HUES6 (cell line): ENCODE results near the gene HDAC11.

ENCODE experiments used
- H3K27ac ChIP-seq: 2 replicates; pipeline ENCODE4 v1.7.0; 2013; ENCODE audit warnings: low read depth, mild to moderate bottlenecking, low read length, inconsistent platforms
- H3K27me3 ChIP-seq: 2 replicates; pipeline ENCODE4 v1.6.1; 2013; ENCODE audit warnings: low read length; ENCODE audit not compliant: control insufficient read depth, insufficient read depth
- H3K36me3 ChIP-seq: 2 replicates; pipeline ENCODE4 v1.6.1; 2013; ENCODE audit warnings: low read length; ENCODE audit not compliant: control insufficient read depth, insufficient read depth
- H3K4me1 ChIP-seq: 2 replicates; pipeline ENCODE4 v1.6.1; 2013; ENCODE audit warnings: low read length; ENCODE audit not compliant: control insufficient read depth, insufficient read depth
- H3K4me3 ChIP-seq: 2 replicates; pipeline ENCODE4 v1.5.1; 2013; ENCODE audit warnings: low read depth, low read length
- H3K9ac ChIP-seq: one replicate; pipeline ENCODE4 v1.6.1; 2013; ENCODE audit warnings: mild to moderate bottlenecking, low read length
- H3K9me3 ChIP-seq: 2 replicates; pipeline ENCODE4 v1.6.1; 2013; ENCODE audit warnings: low read depth, low read length; ENCODE audit not compliant: control insufficient read depth, insufficient read depth

Gene HDAC11

DNA sequence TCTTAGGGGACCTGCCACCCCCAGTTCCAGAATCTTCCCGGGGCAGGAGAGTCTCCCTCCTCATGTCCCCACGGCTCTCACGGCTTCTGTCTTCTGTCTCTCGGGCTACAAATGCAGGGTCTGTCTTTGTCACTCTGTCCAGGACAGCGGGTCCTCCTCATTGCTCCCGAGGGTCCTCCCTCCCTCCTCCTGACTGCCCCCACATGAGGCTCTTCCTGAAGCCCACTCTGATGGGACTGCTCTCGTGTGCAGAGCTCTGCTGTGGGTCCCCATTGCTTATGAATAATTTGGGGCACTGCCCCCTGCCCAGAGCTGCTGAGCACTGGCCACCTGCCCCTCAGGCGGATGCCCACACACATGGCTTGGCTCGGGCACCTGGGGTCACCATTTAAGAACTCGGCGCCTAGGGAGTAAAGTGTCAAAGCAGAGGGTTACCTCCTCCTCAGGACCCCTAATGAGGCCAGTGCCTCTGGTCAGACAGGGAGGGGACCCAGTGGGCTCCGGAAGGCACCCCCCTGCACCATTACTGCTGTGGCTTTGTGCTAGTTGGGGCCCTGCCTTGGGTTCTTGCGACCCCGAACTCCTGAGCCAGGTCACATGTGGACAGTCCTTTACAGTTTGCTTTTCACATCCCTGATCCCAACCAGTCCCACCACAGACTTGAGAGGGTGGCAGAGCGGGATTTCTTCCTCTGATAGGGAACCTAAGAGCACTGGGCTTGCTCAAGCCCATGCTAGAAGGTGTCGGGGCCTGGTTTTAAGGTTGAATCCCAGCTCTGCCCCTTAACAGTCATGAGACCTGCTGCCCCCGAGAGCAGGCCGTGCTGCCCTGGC lies 22.1 kb downstream of the HDAC11 start:
- Histone ChIP-seq H3K9ac (peak overlapping the region; percentile 7), H3K4me1 (peaks cover 7% of the 10 kb centered on the region; the same call in 1 of the 2 replicates), H3K9me3 (no peaks in the 10 kb centered on the region), H3K4me3 (no peak overlapping the region), H3K27ac (no peak overlapping the region), H3K27me3 (no peaks in the 10 kb centered on the region), H3K36me3 (no peaks in the 10 kb centered on the region)

DNA sequence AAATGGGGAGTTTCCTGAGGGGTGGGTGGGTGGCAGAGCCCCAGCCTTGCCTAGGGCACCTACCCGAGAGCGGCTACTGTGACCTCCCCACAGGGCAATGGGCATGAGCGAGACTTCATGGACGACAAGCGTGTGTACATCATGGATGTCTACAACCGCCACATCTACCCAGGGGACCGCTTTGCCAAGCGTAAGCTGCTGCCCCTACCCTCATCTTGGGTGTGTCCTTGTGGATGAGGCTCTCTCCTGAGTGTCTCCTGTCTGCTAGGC lies 22.6 kb downstream of the HDAC11 start:
- Histone ChIP-seq H3K9me3 (no peaks in the 10 kb centered on the region), H3K36me3 (no peaks in the 10 kb centered on the region), H3K4me3 (no peak overlapping the region), H3K9ac (no peak overlapping the region), H3K4me1 (peaks cover 12% of the 10 kb centered on the region; the same call in 1 of the 2 replicates), H3K27ac (no peak overlapping the region), H3K27me3 (no peaks in the 10 kb centered on the region)

DNA sequence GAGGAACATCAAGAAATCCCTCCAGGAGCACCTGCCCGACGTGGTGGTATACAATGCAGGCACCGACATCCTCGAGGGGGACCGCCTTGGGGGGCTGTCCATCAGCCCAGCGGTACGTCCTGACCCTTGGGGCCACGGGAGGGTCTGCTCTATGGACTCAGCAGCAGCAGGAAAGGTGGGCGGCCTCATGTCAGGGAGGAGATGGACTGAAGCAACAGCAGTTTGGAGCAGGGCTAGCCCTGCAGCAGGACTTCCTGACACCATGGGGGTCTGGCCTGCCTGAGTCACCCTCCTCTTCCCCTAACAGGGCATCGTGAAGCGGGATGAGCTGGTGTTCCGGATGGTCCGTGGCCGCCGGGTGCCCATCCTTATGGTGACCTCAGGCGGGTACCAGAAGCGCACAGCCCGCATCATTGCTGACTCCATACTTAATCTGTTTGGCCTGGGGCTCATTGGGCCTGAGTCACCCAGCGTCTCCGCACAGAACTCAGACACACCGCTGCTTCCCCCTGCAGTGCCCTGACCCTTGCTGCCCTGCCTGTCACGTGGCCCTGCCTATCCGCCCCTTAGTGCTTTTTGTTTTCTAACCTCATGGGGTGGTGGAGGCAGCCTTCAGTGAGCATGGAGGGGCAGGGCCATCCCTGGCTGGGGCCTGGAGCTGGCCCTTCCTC lies 24.2 kb downstream of the HDAC11 start:
- Histone ChIP-seq H3K9me3 (no peaks in the 10 kb centered on the region), H3K27me3 (no peaks in the 10 kb centered on the region), H3K4me3 (no peak overlapping the region), H3K36me3 (no peaks in the 10 kb centered on the region), H3K4me1 (peaks cover 20% of the 10 kb centered on the region), H3K27ac (no peak overlapping the region), H3K9ac (no peak overlapping the region)

DNA sequence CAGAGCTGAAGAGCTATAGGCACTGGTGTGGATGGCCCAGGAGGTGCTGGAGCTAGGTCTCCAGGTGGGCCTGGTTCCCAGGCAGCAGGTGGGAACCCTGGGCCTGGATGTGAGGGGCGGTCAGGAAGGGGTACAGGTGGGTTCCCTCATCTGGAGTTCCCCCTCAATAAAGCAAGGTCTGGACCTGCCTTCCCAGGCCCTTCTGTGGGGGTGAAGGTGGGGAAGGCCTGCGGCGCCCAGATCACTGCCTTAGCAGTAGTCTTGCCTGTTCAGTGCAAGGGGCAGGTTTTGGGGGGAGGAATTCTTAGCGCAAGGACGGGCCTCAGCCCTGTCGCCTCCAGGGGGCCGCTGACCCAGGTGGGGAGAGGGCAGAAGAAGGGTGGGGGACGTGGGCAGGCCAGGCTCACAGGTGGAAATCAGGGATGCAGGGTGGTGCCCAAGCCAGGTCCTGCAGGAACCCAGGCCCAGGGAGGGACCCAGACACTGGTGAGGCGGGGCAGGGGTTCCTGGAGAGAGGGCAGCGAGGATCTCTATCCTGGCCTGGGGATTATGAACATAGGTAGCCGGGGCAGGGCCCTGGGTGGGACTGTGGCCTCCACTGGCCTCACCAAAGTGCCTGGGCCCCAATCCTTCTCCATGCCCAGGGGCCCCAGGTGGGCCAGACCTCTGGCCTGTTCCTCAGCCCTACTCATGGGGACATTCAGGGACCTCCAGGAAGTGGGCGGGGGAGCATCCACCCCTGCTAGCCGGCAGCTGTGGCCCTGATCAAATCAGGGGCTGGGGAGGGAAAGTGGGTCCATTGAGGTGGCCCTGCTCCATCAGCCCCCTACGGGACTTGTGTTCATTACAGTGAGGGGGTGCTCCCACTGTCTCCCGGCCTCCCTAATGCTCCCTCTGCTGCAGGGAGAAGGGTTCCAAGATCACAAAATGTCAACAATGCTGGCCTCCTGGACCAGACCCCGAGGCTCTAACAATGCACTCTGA lies 25.3 kb downstream of the HDAC11 start:
- Histone ChIP-seq H3K27me3 (no peaks in the 10 kb centered on the region), H3K4me3 (no peak overlapping the region), H3K4me1 (peaks cover 20% of the 10 kb centered on the region), H3K36me3 (no peaks in the 10 kb centered on the region), H3K9me3 (no peaks in the 10 kb centered on the region), H3K9ac (no peak overlapping the region), H3K27ac (no peak overlapping the region)

- no peak overlapping the region for H3K4me3 ChIP-seq
Measured at GRCh38 chr3:13506239-13506638, 26.1 kb downstream of the HDAC11 start.

DNA sequence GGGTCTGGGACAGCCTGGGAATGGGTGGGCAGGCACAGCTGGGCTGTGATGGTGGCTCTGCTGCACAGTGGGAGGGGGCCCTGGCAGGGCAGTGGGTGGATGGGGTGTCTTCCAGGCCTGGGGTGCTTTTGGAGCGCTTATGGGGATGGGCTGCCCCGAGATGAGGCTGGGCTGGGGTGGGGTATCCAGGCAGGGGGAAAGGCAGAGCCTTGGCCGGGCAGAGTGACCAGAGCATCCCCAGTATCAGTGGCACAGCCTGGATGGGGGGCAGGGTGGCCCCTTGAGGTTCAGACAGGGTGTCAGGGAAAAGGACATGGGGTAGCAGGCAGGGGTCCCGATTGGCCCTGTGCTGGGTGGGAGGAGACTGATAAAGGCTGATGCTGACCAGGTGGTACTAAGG lies 26.6 kb downstream of the HDAC11 start:
- Histone ChIP-seq H3K4me3 (no peak overlapping the region), H3K4me1 (peaks cover 20% of the 10 kb centered on the region), H3K9ac (no peak overlapping the region), H3K9me3 (no peaks in the 10 kb centered on the region), H3K27ac (no peak overlapping the region), H3K36me3 (no peaks in the 10 kb centered on the region), H3K27me3 (no peaks in the 10 kb centered on the region)

More at GRCh38 chr3:13506239-13506638, 26.1 kb downstream of the HDAC11 start:
- H3K9me3 ChIP-seq: no peaks in the 10 kb centered on the region
- H3K36me3 ChIP-seq: no peaks in the 10 kb centered on the region
- H3K4me1 ChIP-seq: peaks cover 20% of the 10 kb centered on the region
- H3K27ac ChIP-seq: no peak overlapping the region
- no peak overlapping the region for H3K9ac ChIP-seq
- H3K27me3 ChIP-seq: no peaks in the 10 kb centered on the region

DNA sequence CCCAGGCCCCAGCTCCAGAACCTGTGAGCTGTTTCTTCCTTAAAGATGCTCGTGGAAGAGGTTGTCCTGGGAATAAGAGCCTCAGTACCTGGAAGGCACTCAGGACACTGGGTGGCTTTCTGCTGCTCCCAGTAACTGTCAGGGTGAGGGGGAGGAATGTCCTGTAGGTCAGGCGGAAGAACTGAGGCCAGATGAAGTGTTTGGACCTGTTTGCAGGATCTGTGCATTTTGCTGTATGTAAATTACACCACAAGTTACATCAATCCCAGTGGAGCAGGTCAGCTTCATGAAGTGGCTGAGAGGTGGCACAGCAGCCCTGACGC lies 27.1 kb downstream of the HDAC11 start:
- H3K9ac ChIP-seq: no peak overlapping the region
- peaks cover 20% of the 10 kb centered on the region for H3K4me1 ChIP-seq

GRCh38 chr3:13507570-13508339 lies 27.6 kb downstream of the HDAC11 start:
- H3K9me3 ChIP-seq: no peaks in the 10 kb centered on the region
- H3K36me3 ChIP-seq: no peaks in the 10 kb centered on the region
- no peak overlapping the region for H3K9ac ChIP-seq
- no peak overlapping the region for H3K27ac ChIP-seq
- H3K4me1 ChIP-seq: peaks cover 20% of the 10 kb centered on the region
- H3K27me3 ChIP-seq: no peaks in the 10 kb centered on the region
- no peak overlapping the region for H3K4me3 ChIP-seq

More for the DNA sequence above, 27.1 kb downstream of the HDAC11 start:
- Histone ChIP-seq H3K27ac (no peak overlapping the region), H3K27me3 (no peaks in the 10 kb centered on the region), H3K9me3 (no peaks in the 10 kb centered on the region), H3K36me3 (no peaks in the 10 kb centered on the region), H3K4me3 (no peak overlapping the region)

DNA sequence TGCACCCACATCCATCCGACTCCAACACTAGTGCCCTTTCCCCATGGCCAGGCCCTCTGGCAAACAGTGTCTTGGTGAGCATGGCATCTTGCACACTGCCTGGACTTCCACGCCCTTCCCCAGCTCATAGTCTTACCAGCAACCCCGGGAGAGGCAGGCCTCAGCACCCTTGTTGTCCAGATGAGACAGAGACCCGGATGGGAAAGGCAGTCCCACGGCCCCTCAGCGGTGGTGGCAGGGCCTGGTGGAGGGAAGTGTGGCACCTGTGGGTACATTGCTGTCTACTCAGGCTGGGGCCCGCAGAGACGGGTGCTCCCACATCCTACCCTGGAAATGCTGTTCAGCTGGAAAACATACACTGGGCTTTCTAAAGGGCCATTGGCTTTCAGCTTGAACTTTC lies 28.4 kb downstream of the HDAC11 start:
- Histone ChIP-seq H3K27ac (no peak overlapping the region), H3K9ac (no peak overlapping the region), H3K4me3 (no peak overlapping the region)

DNA sequence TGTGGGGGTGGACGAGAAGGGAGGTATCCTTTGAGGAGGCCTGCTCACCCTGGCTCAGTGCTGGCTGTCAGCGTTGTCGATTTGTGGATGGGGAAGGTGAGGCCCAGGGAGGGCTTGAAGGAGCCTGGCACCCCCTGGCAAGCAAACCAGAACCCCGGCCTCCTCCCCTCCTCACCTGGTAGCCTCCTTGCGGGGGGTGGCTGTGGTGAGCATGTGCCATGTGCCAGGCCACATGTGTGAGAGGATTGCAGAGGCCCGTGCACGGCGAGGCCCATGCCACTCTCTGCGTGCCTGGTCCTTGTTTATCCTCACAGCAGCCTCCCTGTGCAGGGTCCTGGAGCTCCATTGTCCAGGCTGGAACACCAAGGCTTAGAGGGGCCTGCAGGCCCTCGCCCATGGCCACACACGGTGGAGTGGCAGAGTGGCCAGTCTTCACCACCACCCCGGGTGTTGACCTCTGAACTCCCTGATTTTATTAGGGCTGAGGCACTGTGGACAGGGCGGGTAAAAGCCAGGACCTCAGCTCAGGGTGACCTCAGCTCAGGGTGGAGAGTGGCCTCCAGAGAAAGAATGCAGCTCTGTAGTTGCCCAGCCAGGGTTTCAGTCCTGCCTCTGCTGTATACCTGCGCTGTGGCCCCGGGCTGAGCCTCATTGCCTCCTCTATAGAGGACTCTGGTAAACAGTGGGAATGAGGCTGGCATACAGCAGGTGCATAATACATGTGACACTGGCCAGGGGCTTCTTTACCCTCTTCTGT lies 29.1 kb downstream of the HDAC11 start:
- Histone ChIP-seq H3K27me3 (no peaks in the 10 kb centered on the region), H3K36me3 (no peaks in the 10 kb centered on the region), H3K4me3 (no peak overlapping the region), H3K27ac (no peak overlapping the region), H3K9ac (no peak overlapping the region), H3K9me3 (no peaks in the 10 kb centered on the region), H3K4me1 (peaks cover 20% of the 10 kb centered on the region)

More for the DNA sequence above, 28.4 kb downstream of the HDAC11 start:
- H3K36me3 ChIP-seq: no peaks in the 10 kb centered on the region
- H3K9me3 ChIP-seq: no peaks in the 10 kb centered on the region
- H3K27me3 ChIP-seq: no peaks in the 10 kb centered on the region
- H3K4me1 ChIP-seq: peaks cover 20% of the 10 kb centered on the region
